HT-29 (cell line): ENCODE results near the gene MAP3K15. TPM values are rescaled to one million over a fixed set of nuclear protein-coding genes. Genes with fewer than 3 reads are reported as not detected.

ENCODE experiments used
- DNase-seq: peaks from one replicate; pipeline ENCODE4 v3.0.0-alpha.2; 2015; ENCODE audit warnings: low spot score
- small RNA-seq: library from RNA; depleted of rRNA; stranded (forward); fragments of <200 nt; gene quantifications from one replicate; pipeline ENCODE3, GENCODE V24; 2014
- total RNA-seq: library from RNA; depleted of rRNA; stranded (reverse); fragments of >200 nt; shearing (Covaris generic); gene quantifications from 2 replicates; pipeline ENCODE4 v1.2.3, GENCODE V29; 2014; rRNA removed

MAP3K15 gene
- total RNA-seq, 1 experiment from 2014 or later: not detected

- DNase-seq: no peak
Measured at GRCh38 chrX:19349264-19349663, 166.0 kb downstream of the MAP3K15 start.

GRCh38 chrX:19347916-19348315, 167.4 kb downstream of the MAP3K15 start:
- no peak for DNase-seq

- DNase-seq: peak; percentile 21
Measured at GRCh38 chrX:19344661-19345060, 170.6 kb downstream of the MAP3K15 start.

- peak; percentile 92 for DNase-seq
Measured at GRCh38 chrX:19343535-19344408, 171.5 kb downstream of the MAP3K15 start, which contains the start of gene PDHA1. TSS of gene PDHA1 (plus strand) at chrX:19343927. CDS start at chrX:19344038, 111 bp downstream.

- DNase-seq: no peak
Measured at GRCh38 chrX:19343085-19343534, 172.2 kb downstream of the MAP3K15 start.

GRCh38 chrX:19342331-19342906, 172.9 kb downstream of the MAP3K15 start:
- no peak for DNase-seq

GRCh38 chrX:19334945-19335626, 180.2 kb downstream of the MAP3K15 start:
- DNase-seq: peak; percentile 73

- DNase-seq: no peak
Measured at GRCh38 chrX:19332983-19333382, 182.3 kb downstream of the MAP3K15 start.

GRCh38 chrX:19331831-19332230, 183.5 kb downstream of the MAP3K15 start:
- DNase-seq: no peak

- no peak for DNase-seq
Measured at GRCh38 chrX:19326567-19326966, 188.7 kb downstream of the MAP3K15 start.

Small RNAs within 50 kb of the gene (small RNA-seq; reads per million reads assigned to genes)
- not detected for gene RF00019

Other genes with a start within 250 kb of the MAP3K15 start
- 257 and 284 TPM in 2 replicates for gene PDHA1, start 171.6 kb downstream of the MAP3K15 start, total RNA-seq